IMR-90 (cell line): Measurements from ENCODE around the gene TBCD. TPM values are rescaled to one million over a fixed set of nuclear protein-coding genes. Genes with fewer than 3 reads are reported as not detected.
"Not testable (repeated sequence)": the region's sequence is repeated elsewhere in the genome, so short reads cannot be mapped to it uniquely, and the experiment has no call there.

Source experiments
- ATAC-seq: fragments of 200-7000 bp; cut with Tn5 transposase; 2 replicates; pipeline ENCODE4 v1.9.1; 2020; ENCODE audit warnings: low read depth, mild to moderate bottlenecking, moderate library complexity
- BruUV-seq: library from RNA; stranded (reverse); fragments of 400-500 nt; replicated peaks from 2 replicates; lab custom pipeline; 2021; lab: Mats Ljungman, UMichigan
- CTCF ChIA-PET: fragments of 300-600 bp; formaldehyde crosslinking; extraction: SDS; loops from one replicate; lab custom pipeline; 2021; ENCODE audit warnings: antibody characterized with exemption; lab: Yijun Ruan, JAX
- POLR2A ChIA-PET: fragments of 300-600 bp; sonication (Branson Sonifier 250); formaldehyde crosslinking; loops from one replicate; lab custom pipeline; 2022; ENCODE audit warnings: antibody characterized with exemption; ENCODE audit not compliant: unreplicated experiment; lab: Charles Lee
- DNase-seq: peaks from one replicate; pipeline ENCODE4 v3.0.0; 2013
- H2AFZ ChIP-seq: replicated peaks from 2 replicates; pipeline ENCODE3; 2013; ENCODE audit warnings: low read length, mild to moderate bottlenecking; ENCODE audit not compliant: poor library complexity
- H2AK5ac ChIP-seq: 2 replicates; pipeline ENCODE4 v1.6.1; 2013; ENCODE audit warnings: low read depth, low read length, inconsistent platforms
- H2AK9ac ChIP-seq: replicated peaks from 2 replicates; pipeline ENCODE3; 2013; ENCODE audit warnings: mild to moderate bottlenecking, low read depth, low read length, moderate library complexity; ENCODE audit not compliant: poor library complexity
- H2BK120ac ChIP-seq: 2 replicates; pipeline ENCODE4 v1.6.1; 2013; ENCODE audit warnings: low read depth, low read length, inconsistent platforms
- H2BK15ac ChIP-seq: 3 replicates; pipeline ENCODE4 v1.6.1; 2013; ENCODE audit warnings: low read depth, low read length, inconsistent platforms
- H2BK20ac ChIP-seq: 2 replicates; pipeline ENCODE4 v1.6.1; 2013; ENCODE audit warnings: low read depth, mild to moderate bottlenecking, inconsistent platforms, low read length, moderate library complexity
- H2BK5ac ChIP-seq: 2 replicates; pipeline ENCODE4 v1.6.1; 2013; ENCODE audit warnings: mild to moderate bottlenecking, low read depth, low read length, inconsistent platforms; ENCODE audit not compliant: poor library complexity, severe bottlenecking
- H3K14ac ChIP-seq: replicated peaks from 2 replicates; pipeline ENCODE4 v1.6.1; 2013; ENCODE audit warnings: low read depth, low read length, inconsistent platforms
- H3K18ac ChIP-seq: 2 replicates; pipeline ENCODE4 v1.6.1; 2013; ENCODE audit warnings: low read depth, low read length, control low read depth
- H3K23ac ChIP-seq: 2 replicates; pipeline ENCODE4 v1.6.1; 2013; ENCODE audit warnings: low read depth, low read length, inconsistent platforms
- H3K27ac ChIP-seq: 2 replicates; pipeline ENCODE4 v1.5.1; 2013; ENCODE audit warnings: mild to moderate bottlenecking, control low read depth, low read length; ENCODE audit not compliant: insufficient read depth
- H3K27me3 ChIP-seq: 2 replicates; pipeline ENCODE4 v1.6.1; 2013; ENCODE audit warnings: low read length; ENCODE audit not compliant: control insufficient read depth, insufficient read depth
- H3K36me3 ChIP-seq: 2 replicates; pipeline ENCODE4 v1.6.1; 2013; ENCODE audit warnings: low read length, mixed read lengths; ENCODE audit not compliant: control insufficient read depth, insufficient read depth
- H3K4ac ChIP-seq: 2 replicates; pipeline ENCODE4 v1.6.1; 2013; ENCODE audit warnings: low read depth, low read length, inconsistent platforms
- H3K4me1 ChIP-seq: 2 replicates; pipeline ENCODE4 v1.6.1; 2013; ENCODE audit warnings: low read length, mixed read lengths; ENCODE audit not compliant: control insufficient read depth, insufficient read depth
- H3K4me2 ChIP-seq: 2 replicates; pipeline ENCODE4 v1.6.1; 2013; ENCODE audit warnings: low read depth, mild to moderate bottlenecking, control low read depth, low read length, moderate library complexity
- H3K4me3 ChIP-seq: 2 replicates; pipeline ENCODE4 v1.5.1; 2013; ENCODE audit warnings: low read depth, mild to moderate bottlenecking, control low read depth, low read length, moderate library complexity; ENCODE audit not compliant: insufficient read depth
- H3K56ac ChIP-seq: 2 replicates; pipeline ENCODE4 v1.6.1; 2013; ENCODE audit warnings: low read length, inconsistent platforms; ENCODE audit not compliant: insufficient read depth; ENCODE audit errors: extremely low read depth
- H3K79me1 ChIP-seq, 2 experiments: 2 replicates each; pipeline ENCODE4 v1.6.1; 2013; ENCODE audit warnings: low read length in 2 of 2, inconsistent platforms in 1 of 2, low read depth in 1 of 2
- H3K9ac ChIP-seq: 2 replicates; pipeline ENCODE4 v1.6.1; 2013; ENCODE audit warnings: low read depth, low read length, control low read depth
- H3K9me1 ChIP-seq: 2 replicates; pipeline ENCODE4 v1.6.1; 2013; ENCODE audit warnings: low read length, inconsistent platforms; ENCODE audit not compliant: insufficient read depth
- H3K9me3 ChIP-seq: 2 replicates; pipeline ENCODE4 v1.6.1; 2013; ENCODE audit warnings: low read length; ENCODE audit not compliant: control insufficient read depth, insufficient read depth
- H4K20me1 ChIP-seq: 2 replicates; pipeline ENCODE4 v1.6.1; 2013; ENCODE audit warnings: low read length, inconsistent platforms; ENCODE audit not compliant: insufficient read depth
- H4K5ac ChIP-seq: 2 replicates; pipeline ENCODE4 v1.6.1; 2013; ENCODE audit warnings: mild to moderate bottlenecking, low read depth, low read length, control low read depth
- H4K8ac ChIP-seq, 2 experiments: 2 replicates each; pipeline ENCODE4 v1.6.1; 2013; ENCODE audit warnings: low read depth in 2 of 2, low read length in 2 of 2, control low read depth in 1 of 2, inconsistent platforms in 1 of 2
- H4K91ac ChIP-seq: 2 replicates; pipeline ENCODE4 v1.6.1; 2013; ENCODE audit warnings: low read depth, low read length, inconsistent platforms; ENCODE audit not compliant: insufficient read depth
- RAD21 ChIP-seq: IDR thresholded peaks from 2 replicates; pipeline ENCODE4 v1.6.1; 2012; ENCODE audit warnings: low read length, improper control_type of control experiment
- WGBS, 2 experiments: methylation state at CpG; one replicate each; pipeline versions ENCODE4 v1.1.5 to v1.1.7; 2013; ENCODE audit warnings: missing lambda C conversion rate in 2 of 2; ENCODE audit not compliant: insufficient read length in 1 of 2; ENCODE audit errors: extremely low coverage in 2 of 2; 5-methylcytosine and 5-hydroxymethylcytosine counted together
- dilution Hi-C: fragments of 300-500 bp; cut with HindIII; formaldehyde crosslinking; loops from one replicate; pipeline ENCODE4 v1.14.3; 2018; ENCODE audit warnings: low sequenced_read_pairs; ENCODE audit not compliant: unreplicated experiment
- in situ Hi-C: fragments of 300-500 bp; cut with MboI; formaldehyde crosslinking; loops from 3 replicates; pipeline ENCODE4 v1.14.3; 2019; ENCODE audit warnings: low sequenced_read_pairs, inconsistent platforms, mixed read lengths
- intact Hi-C: fragments of 100-400 bp; cut with micrococcal nuclease; formaldehyde crosslinking; loops from 2 replicates; pipeline ENCODE4 v1.10.0; 2022
- polyA plus RNA-seq, 3 experiments: library from polyadenylated mRNA; depleted of rRNA; stranded (reverse); fragments of >200 nt; gene quantifications; 2 replicates each; pipeline ENCODE4 v1.2.3, GENCODE V29; 2012; ENCODE audit warnings: low replicate concordance in 1 of 3
- total RNA-seq: library from RNA; depleted of rRNA; stranded (reverse); fragments of >200 nt; gene quantifications from 2 replicates; pipeline ENCODE4 v1.2.3, GENCODE V29; 2012

The TBCD gene
- total and polyA plus RNA-seq, 2 of the 4 experiments (the other 2 are of a cell fraction), result 21.9 to 54.5 TPM

DNA sequence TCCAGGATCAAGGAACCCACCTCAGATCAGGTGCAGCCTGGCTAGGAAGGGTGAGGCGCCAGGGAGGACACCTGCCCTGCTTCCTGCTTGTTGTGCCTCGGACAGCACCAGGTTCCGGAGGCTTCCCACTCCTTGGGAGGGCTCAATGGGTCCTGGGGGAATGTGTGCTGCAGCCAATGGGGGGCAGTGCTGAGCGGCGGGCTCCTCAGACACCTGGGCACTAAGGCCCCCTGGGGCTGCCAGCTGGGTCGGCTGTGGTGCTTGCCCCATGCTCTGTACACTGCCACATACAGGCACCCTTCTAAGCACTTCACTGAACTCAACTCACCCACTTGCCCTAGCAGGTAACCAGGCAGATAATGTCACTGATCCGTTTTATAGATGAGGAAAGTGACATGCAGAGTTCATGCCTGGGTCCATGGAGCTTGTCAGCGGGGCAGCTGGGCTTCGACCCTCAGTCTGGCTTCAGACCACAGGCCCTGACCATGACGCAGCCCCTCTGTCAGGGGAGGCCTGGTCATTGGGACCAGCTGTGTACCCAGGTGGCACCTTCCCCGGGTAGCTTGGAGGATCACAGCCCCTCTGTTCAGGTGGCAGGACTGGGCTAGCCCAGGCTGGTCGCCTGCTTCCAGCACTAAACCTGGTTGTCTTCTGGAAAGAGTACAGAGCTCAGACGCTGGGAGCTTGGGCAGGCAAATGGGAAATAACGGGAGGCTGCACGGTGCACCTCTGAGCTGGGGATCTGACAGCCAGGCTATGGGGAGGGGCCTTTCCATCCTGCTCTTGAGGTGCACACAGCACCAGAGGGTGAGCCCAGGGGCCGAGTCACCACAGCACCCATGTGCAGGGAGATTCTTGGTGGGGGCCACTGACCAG lies 8.3 kb upstream of the TBCD start (continued):
- no peak for TF ChIP-seq RAD21

DNA sequence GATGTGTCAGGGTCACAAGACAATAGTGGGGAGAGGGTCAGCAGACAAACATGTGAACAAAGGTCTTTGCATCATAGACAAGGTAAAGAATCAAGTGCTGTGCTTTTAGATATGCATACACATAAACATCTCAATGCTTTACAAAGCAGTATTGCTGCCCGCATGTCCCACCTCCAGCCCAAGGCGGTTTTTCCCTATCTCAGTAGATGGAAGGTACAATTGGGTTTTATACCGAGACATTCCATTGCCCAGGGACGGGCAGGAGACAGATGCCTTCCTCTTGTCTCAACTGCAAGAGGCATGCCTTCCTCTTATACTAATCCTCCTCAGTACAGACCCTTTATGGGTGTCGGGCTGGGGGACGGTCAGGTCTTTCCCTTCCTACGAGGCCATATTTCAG lies 7.1 kb upstream of the TBCD start:
- POLR2A ChIA-PET, result not testable (repeated sequence)

More for the DNA sequence above, 7.1 kb upstream of the TBCD start:
- H2BK15ac ChIP-seq, H3K56ac ChIP-seq, BruUV-seq, H3K4me2 ChIP-seq, H2AK9ac ChIP-seq, in situ Hi-C loops, H3K4ac ChIP-seq, H3K4me1 ChIP-seq, H4K8ac ChIP-seq, H3K14ac ChIP-seq, H2AFZ ChIP-seq, H3K9ac ChIP-seq, H3K79me1 ChIP-seq, DNase-seq, H4K91ac ChIP-seq, H3K23ac ChIP-seq, H4K5ac ChIP-seq, H3K27ac ChIP-seq, dilution Hi-C loops, H2AK5ac ChIP-seq, H3K27me3 ChIP-seq, ATAC-seq, H3K9me1 ChIP-seq, CTCF ChIA-PET, H3K4me3 ChIP-seq, intact Hi-C loops, H2BK120ac ChIP-seq, H2BK20ac ChIP-seq, H3K18ac ChIP-seq, H4K20me1 ChIP-seq, H2BK5ac ChIP-seq: not testable (repeated sequence)
- peaks cover 18% of the 10 kb centered on the region for H3K36me3 ChIP-seq
- WGBS, 2 experiments, result no CpG with 5 or more reads among the region's 7 CpGs
- peaks cover 13% of the 10 kb centered on the region for H3K9me3 ChIP-seq
